ENCODE data around the gene ROBO4.
A peak's percentile ranks its signal among the peaks of the same experiment; 100 is the strongest.

Gene ROBO4

DNA sequence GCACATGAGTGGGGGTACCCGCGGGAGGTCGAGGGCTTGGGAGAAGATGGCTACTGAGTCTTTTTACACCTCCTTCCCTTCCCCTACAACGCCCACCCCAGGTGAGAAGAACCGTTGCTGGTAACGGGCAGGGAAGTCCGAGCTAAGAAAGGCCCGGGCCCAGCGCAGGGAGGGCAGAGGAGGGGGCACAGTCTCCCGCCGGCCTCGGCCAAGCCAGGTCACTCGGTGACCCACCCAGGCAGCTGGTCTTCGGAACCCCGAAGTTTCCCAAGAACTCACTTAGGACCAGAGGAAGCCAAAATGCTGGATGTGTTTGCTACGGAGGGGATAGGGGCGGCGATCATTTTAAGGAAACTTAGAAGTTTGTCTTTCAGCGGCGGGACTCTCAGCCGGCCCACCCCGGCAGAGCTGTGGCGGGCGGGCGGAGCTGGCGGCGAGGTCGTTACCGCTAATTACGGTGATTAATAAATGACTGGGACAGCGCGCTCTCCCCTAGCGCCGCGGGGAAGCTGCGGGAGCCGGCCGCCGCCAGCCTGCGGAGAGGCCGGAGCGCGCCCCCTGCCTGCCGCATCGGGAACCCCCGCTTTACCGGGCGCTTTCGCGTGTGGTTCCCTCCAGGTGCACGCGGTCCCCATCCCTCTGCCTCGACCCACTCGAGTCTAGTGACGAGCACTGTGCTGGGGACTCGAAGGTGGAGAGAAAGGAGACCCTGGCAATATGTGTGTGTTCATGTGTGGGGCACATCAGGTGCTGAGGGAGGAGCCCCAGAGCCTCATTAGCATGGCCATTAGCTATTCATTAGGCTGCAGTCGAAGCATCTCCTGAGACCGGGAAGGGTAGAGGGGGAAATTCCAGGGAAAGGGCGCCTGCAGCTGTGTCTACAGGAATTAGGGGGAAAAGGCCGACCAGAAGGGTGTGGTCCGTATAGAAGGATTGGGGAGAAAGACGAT, 31.5 kb downstream of the ROBO4 start:
- H3K9ac ChIP-seq (ENCODE audit: low read depth, low read length), result peak overlapping the region; percentile 22; the same call in 1 of the 2 replicates
- H3K36me3 ChIP-seq (ENCODE audit: insufficient read depth, low read length), result no peaks in the 10 kb centered on the region
- no peaks in the 10 kb centered on the region for H3K9me3 ChIP-seq (ENCODE audit: control insufficient read depth, insufficient read depth, low read length)
- no peaks in the 10 kb centered on the region for H3K4me1 ChIP-seq (ENCODE audit: insufficient read depth, low read length)

DNA sequence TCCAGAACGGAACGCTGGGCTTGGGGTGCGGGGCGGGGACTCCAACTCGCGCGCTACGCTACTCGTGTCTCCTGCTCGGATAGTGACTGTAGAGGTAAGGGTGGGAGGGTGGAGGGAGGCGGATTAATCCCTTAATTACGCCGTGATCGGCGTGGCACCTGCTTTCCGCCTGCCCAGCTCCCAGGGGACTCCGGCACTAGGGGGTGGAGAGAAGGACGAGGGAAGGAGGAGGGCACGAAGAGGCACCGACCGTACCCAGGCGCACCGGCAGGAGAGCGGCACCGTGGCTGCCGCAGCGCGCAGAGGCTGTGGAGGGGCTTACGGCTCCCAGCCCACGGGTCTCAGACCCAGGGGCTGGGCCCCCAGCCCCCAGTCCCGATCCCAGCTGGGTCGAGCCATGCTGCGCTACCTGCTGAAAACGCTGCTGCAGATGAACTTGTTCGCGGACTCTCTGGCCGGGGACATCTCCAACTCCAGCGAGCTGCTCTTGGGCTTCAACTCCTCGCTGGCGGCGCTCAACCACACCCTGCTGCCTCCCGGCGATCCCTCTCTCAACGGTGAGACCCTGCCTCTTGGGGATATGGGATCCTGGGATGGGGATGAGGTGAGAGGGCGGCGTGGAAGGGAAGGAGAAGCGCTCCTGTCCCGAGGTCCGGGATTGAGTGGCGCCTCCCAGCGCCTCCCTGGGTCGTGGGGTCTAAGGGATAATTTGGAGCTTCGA, 32.3 kb downstream of the ROBO4 start, which contains the start of gene ROBO3:
TSS of gene ROBO3 (plus strand) at position 252 of the 721 bp plus-strand sequence. CDS start at position 398, 146 bp downstream.
- Histone ChIP-seq H3K9ac (ENCODE audit: low read depth, low read length) (peak within 1 kb of the TSS; percentile 22; the same call in 1 of the 2 replicates), H3K36me3 (ENCODE audit: insufficient read depth, low read length) (no peaks in the 10 kb centered on the region), H3K4me1 (ENCODE audit: insufficient read depth, low read length) (no peaks in the 10 kb centered on the region)

DNA sequence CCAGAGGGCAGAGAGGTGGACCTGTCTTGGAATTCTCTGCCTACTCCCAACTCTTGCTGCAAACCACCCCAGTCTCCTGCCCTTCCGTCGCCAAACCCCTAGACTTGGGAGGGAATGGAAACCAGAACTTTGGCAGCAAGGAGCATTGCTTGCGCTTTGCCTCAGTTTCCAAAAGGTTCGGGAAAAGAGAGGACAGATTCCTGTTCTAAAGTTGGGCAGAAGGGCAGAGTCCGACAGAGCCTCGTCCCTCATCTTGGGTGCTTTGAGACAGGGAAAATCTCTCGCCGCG, 32.8 kb downstream of the ROBO4 start:
- no peaks in the 10 kb centered on the region for H3K36me3 ChIP-seq (ENCODE audit: insufficient read depth, low read length)
- H3K4me1 ChIP-seq (ENCODE audit: insufficient read depth, low read length), result no peaks in the 10 kb centered on the region
- H3K9me3 ChIP-seq (ENCODE audit: control insufficient read depth, insufficient read depth, low read length), result no peaks in the 10 kb centered on the region
- H3K9ac ChIP-seq (ENCODE audit: low read depth, low read length), result no peak overlapping the region

More for the DNA sequence above, 32.3 kb downstream of the ROBO4 start, which contains the start of gene ROBO3:
- H3K9me3 ChIP-seq (ENCODE audit: control insufficient read depth, insufficient read depth, low read length), result no peaks in the 10 kb centered on the region

DNA sequence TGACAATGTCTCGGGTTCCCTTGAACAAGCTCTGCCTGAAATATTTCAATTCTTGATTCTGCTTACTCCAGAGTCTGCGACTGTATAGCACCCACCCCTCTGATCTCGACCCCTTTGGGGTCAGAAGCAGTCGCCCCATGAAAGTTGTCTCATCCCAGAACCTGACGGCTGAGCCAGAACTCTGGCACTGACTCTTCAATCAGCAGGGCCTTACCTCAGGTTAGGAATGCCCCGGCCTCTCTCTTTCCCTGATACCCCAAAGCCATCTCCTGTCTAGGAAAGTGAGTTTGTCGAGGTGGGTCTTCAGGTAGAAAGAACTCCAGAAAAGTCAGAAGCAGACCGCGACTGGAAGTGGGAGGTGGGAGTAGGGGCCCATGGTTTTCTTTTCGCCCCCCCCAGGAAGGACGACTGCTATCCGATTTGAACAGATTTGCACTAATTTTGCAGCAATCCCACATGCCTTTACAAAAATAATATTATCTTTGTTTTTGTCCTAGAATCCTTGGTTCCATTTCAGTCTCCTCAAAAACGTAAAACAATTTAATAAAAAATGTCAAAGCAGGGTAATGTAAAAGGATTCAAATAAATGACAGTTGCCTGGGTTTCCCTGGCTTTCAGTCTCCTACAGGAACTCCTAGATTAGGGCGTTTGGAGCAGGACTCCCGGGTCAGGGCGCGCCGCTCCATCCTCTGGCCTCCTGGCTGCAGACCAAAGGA, 33.3 kb downstream of the ROBO4 start:
- Histone ChIP-seq H3K9me3 (ENCODE audit: control insufficient read depth, insufficient read depth, low read length) (no peaks in the 10 kb centered on the region), H3K36me3 (ENCODE audit: insufficient read depth, low read length) (no peaks in the 10 kb centered on the region), H3K9ac (ENCODE audit: low read depth, low read length) (no peak overlapping the region), H3K4me1 (ENCODE audit: insufficient read depth, low read length) (no peaks in the 10 kb centered on the region)

DNA sequence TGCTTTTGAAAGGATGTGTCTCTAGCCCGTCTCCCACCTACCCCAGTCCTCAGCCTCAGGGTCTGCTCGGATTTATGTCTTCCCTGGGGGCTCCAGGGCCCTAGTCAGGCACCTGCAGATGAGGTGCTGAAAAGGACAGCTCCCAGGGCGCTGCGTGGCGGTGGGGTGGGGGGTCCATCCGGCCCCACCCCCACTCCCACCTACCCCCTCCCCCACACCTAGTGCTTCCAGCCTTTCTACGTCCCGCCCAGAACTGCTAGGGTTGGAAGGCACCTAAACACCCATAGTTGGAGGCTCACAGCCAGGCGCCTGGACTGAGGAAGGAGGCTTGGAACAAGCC, 33.9 kb downstream of the ROBO4 start:
- no peaks in the 10 kb centered on the region for H3K9me3 ChIP-seq (ENCODE audit: control insufficient read depth, insufficient read depth, low read length)
- H3K36me3 ChIP-seq (ENCODE audit: insufficient read depth, low read length), result no peaks in the 10 kb centered on the region
- no peak overlapping the region for H3K9ac ChIP-seq (ENCODE audit: low read depth, low read length)
- H3K4me1 ChIP-seq (ENCODE audit: insufficient read depth, low read length), result no peaks in the 10 kb centered on the region

DNA sequence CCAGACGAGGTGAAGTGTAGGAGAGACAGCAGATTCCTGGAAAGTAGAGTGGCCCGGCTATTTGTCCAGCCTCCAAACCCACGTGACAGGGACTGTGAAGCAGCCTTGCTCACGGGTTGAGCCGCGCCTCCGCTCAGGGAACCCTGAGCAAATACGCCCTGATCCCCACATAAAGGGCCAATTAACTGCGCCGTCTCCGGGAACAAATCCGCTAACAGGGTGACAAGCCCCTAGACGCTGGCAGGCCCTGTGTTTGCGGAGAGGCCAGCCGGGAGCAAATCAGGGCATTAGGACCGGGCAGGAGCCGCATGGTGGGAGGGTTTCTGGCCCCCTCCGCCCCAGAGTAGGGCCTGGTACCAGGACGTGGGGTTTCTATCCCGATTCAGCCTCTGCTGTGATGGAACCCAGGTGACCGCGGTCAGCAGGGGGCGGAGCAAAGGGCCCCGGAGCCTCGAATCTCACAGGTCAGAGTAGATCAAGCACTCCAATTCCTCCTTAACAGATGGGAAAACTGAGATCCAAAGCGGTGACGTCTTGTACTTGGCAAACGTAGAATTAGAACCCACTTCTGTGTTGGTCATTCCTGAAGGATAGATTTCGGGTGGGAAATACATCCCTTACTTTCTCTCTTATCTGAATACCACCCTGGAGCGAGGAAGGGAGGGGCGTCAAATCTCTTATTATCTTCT, 34.4 kb downstream of the ROBO4 start:
- no peaks in the 10 kb centered on the region for H3K9me3 ChIP-seq (ENCODE audit: control insufficient read depth, insufficient read depth, low read length)
- H3K9ac ChIP-seq (ENCODE audit: low read depth, low read length), result peak overlapping the region; percentile 11; the same call in 1 of the 2 replicates
- no peaks in the 10 kb centered on the region for H3K4me1 ChIP-seq (ENCODE audit: insufficient read depth, low read length)
- H3K36me3 ChIP-seq (ENCODE audit: insufficient read depth, low read length), result no peaks in the 10 kb centered on the region

DNA sequence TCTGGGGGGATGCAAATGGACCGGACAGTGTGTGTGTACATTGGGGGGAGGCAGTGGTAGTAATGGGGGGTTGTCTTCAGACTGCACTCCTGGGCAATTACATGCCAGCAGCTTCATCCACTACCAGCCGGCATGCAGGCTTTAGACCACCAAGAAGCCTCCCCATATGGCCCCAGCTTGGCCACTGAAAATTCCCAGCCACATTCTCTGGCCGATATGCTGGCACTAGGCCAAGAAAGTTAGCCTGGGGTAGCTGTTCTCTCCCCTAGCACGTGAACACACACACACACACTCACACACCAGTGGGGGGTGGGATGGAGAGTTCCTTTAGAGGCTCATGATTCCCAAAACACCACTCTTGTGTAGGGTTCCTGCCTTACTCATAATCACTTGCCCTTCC, 36.0 kb downstream of the ROBO4 start:
- Histone ChIP-seq H3K9ac (ENCODE audit: low read depth, low read length) (no peak overlapping the region), H3K9me3 (ENCODE audit: control insufficient read depth, insufficient read depth, low read length) (no peaks in the 10 kb centered on the region), H3K4me1 (ENCODE audit: insufficient read depth, low read length) (no peaks in the 10 kb centered on the region), H3K36me3 (ENCODE audit: insufficient read depth, low read length) (no peaks in the 10 kb centered on the region)

DNA sequence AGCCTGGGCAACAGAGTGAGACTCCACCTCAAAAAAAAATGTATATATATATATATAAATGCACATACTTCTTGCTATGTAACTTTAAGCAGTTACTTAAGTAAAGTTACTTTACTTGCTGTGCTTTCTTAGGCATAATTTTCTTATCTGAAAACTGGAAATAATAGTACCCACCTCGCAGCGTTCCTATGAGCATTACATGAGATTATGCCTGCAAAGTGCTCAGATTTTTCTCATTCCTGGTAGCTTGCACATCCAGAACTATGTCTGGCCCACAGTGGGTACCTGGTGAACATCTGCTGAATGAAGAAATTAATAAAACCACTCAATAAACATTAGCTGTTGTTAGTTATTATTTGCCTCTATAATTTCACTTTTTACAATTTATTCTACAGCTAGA, 38.5 kb downstream of the ROBO4 start:
- Histone ChIP-seq H3K9ac (ENCODE audit: low read depth, low read length) (no peak overlapping the region), H3K36me3 (ENCODE audit: insufficient read depth, low read length) (no peaks in the 10 kb centered on the region), H3K4me1 (ENCODE audit: insufficient read depth, low read length) (no peaks in the 10 kb centered on the region), H3K9me3 (ENCODE audit: control insufficient read depth, insufficient read depth, low read length) (no peaks in the 10 kb centered on the region)

DNA sequence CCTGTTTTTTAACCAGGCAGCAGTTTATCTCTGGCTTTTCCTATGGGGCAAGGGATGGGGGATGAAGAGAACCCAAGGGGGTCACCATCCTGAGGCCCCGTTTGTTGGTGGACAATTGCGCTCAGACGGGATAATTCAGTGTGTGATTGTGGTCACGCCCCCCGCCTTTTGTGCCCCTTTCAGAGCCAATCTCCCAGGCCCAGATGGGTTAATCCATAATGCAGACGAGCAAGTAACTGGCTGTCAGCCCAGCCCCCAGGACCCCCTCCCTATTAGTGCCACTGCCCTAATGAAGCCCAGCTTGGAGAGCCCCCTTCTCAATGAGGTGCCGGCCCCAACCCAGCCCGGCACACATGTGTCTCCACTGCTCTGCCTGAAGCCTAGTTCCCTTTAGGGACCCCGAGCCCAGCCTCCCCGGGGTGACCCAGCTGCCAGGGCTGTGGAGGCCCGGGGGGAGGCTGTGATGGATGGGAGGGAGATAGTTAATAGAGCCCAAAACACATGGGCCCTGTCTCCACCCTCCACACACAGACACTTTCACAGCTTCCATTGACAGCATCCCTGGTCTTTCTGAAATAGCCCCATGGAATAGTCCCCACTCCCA, 51.5 kb downstream of the ROBO4 start:
- Histone ChIP-seq H3K9ac (ENCODE audit: low read depth, low read length) (no peak overlapping the region), H3K9me3 (ENCODE audit: control insufficient read depth, insufficient read depth, low read length) (no peaks in the 10 kb centered on the region), H3K36me3 (ENCODE audit: insufficient read depth, low read length) (no peaks in the 10 kb centered on the region), H3K4me1 (ENCODE audit: insufficient read depth, low read length) (no peaks in the 10 kb centered on the region; the same call in 1 of the 2 replicates)

DNA sequence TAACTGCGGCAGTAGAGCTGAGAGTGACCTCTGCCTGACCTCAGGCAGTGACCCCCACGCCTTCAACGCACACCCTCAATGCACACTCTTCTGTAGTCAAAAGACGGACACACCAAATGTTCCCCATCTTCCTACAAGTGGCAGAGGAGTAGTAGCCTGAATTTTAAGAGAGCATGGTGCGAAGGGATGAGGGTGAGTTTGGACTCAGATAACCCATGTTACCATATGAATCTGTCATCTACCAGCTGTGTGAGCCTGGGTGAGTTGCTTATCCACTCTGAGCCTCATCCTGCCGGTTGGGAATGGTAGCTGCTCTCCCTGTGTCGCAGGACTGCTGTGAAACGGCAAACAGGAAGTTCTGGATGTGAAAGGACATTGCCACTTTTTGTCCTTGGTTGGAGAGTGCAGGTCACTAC, 53.0 kb downstream of the ROBO4 start:
- H3K4me1 ChIP-seq (ENCODE audit: insufficient read depth, low read length), result no peaks in the 10 kb centered on the region; the same call in 1 of the 2 replicates
- no peaks in the 10 kb centered on the region for H3K9me3 ChIP-seq (ENCODE audit: control insufficient read depth, insufficient read depth, low read length)
- H3K9ac ChIP-seq (ENCODE audit: low read depth, low read length), result no peak overlapping the region
- H3K36me3 ChIP-seq (ENCODE audit: insufficient read depth, low read length), result no peaks in the 10 kb centered on the region

DNA sequence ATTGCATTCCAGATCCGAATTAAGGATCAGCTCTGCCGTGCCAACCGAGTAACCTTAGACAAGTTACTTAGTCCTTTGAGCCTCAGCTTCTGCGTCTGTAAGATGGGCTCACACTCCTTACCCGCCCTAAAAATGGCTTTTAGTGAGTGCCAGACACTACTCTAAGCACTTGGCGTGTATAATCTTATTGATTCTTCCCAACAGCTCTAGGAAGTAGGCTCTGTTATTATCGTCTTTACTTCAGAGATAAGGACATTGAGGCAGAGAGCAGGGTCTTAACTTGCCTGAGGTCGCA, 54.1 kb downstream of the ROBO4 start:
- Histone ChIP-seq H3K36me3 (ENCODE audit: insufficient read depth, low read length) (no peaks in the 10 kb centered on the region), H3K9me3 (ENCODE audit: control insufficient read depth, insufficient read depth, low read length) (no peaks in the 10 kb centered on the region), H3K4me1 (ENCODE audit: insufficient read depth, low read length) (no peaks in the 10 kb centered on the region; the same call in 1 of the 2 replicates), H3K9ac (ENCODE audit: low read depth, low read length) (no peak overlapping the region; the same call in 1 of the 2 replicates)

DNA sequence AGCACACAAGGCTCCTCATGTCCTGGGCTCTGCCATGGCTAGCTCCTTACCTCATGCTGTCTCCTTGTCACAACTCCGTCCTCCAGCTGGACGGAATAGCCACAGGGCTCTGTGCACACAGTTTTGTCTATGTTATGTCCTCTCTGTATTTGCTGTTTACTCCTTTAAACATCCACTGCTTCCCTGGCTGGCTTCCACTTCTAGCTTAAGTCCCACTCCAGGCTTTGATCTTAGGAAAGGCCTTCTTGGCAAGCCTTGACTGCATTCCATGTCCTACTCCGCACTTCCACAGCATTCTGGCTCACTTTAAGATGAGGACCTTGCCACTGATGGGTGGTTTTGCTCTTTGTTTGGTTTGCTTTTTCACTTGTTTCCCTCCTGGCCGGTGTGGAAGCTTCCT, 55.4 kb downstream of the ROBO4 start:
- Histone ChIP-seq H3K9ac (ENCODE audit: low read depth, low read length) (no peak overlapping the region), H3K36me3 (ENCODE audit: insufficient read depth, low read length) (no peaks in the 10 kb centered on the region), H3K4me1 (ENCODE audit: insufficient read depth, low read length) (no peaks in the 10 kb centered on the region; the same call in 1 of the 2 replicates), H3K9me3 (ENCODE audit: control insufficient read depth, insufficient read depth, low read length) (no peaks in the 10 kb centered on the region)

DNA sequence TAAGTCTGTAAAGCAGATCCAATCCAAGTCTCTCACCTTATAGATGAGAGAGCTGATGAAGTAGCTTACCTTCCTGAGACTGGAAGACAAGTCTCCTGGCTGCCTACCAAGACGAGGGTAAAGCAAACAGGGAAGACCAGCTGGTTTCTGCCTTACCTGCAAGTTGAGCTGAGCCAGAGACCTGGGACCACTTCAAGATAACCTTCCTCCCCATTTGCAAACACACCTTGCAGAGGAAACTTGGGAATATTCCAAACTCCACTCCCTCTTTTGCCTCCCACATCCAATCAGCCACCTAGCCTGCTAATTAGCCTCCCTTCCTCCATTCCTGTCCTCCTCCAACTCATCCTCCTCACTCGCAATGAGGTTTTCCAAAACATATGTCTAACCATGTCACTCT, 55.8 kb downstream of the ROBO4 start:
- H3K4me1 ChIP-seq (ENCODE audit: insufficient read depth, low read length), result no peaks in the 10 kb centered on the region; the same call in 1 of the 2 replicates
- H3K36me3 ChIP-seq (ENCODE audit: insufficient read depth, low read length), result no peaks in the 10 kb centered on the region
- H3K9me3 ChIP-seq (ENCODE audit: control insufficient read depth, insufficient read depth, low read length), result no peaks in the 10 kb centered on the region
- no peak overlapping the region for H3K9ac ChIP-seq (ENCODE audit: low read depth, low read length)

DNA sequence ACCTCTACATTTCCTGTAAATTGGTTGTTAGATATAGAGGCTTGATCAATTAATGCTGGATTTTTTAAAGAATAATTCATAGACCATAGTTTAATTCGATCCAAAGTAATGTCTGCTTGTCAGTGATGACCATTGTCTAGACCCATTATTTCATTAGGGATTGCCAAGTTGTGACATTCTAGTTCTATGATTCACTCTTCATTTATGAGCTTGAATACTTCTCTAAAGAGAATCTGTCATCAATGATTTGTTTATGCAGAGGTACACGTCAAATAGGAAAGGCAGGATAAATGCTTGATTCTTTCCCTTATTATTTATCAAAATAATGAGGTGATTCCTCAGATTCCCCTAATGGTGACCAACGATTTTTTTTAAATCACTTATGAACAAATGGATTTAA, 56.5 kb downstream of the ROBO4 start:
- no peaks in the 10 kb centered on the region for H3K9me3 ChIP-seq (ENCODE audit: control insufficient read depth, insufficient read depth, low read length)
- H3K4me1 ChIP-seq (ENCODE audit: insufficient read depth, low read length), result no peaks in the 10 kb centered on the region; the same call in 1 of the 2 replicates
- no peaks in the 10 kb centered on the region for H3K36me3 ChIP-seq (ENCODE audit: insufficient read depth, low read length)
- H3K9ac ChIP-seq (ENCODE audit: low read depth, low read length), result no peak overlapping the region

Data from ES-I3 (cell line).